AG20443 (cell line): ENCODE results near the gene NAA38.
"Not testable (repeated sequence)": the region's sequence is repeated elsewhere in the genome, so short reads cannot be mapped to it uniquely, and the experiment has no call there.

Experiments used
- DNase-seq: peaks from one replicate; pipeline ENCODE4 v3.0.0; 2012; ENCODE audit warnings: low spot score, mixed read lengths

NAA38 gene

DNA sequence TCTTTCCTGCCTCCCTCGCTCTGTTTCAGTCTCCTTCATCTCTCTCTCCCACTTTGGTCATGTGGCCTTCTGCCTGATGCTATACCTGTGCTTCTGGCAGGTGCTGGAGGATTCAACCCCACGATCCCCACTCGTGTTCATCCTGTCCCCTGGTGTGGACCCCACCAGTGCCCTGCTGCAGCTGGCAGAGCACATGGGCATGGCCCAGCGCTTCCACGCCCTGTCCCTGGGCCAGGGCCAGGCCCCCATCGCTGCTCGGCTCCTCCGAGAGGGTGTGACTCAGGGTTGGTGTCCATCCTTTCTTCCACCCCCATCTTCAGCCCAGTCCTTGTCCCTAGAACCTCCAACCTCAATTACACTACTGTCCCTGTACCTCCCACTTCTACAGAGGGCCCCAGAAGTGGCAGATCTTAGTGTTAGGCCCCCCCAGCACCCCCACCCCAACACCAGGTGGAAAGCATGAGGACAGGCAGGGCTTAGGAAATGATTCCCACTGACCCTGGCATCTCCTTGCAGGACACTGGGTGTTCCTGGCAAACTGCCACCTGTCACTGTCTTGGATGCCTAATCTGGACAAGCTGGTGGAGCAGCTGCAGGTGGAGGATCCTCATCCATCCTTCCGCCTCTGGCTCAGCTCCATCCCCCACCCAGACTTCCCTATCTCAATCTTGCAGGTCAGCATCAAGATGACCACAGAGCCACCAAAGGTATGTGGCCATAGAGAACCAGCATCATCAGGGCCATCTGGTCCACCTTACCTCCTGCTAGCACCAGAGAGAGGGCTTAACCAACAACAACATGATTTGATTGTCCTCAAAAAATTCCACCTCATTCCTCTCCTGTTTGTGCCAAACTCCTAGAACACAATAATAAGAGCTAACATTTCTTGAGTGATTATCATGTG is 33.1 kb downstream of the NAA38 start:
- no peak for DNase-seq

GRCh38 chr17:7823581-7824001 is 33.8 kb downstream of the NAA38 start:
- DNase-seq, result no peak

- DNase-seq, result no peak
These were observed 35.2 kb downstream of the NAA38 start for GRCh38 chr17:7822126-7822525.

GRCh38 chr17:7820231-7820630 is 37.1 kb downstream of the NAA38 start:
- no peak for DNase-seq

DNA sequence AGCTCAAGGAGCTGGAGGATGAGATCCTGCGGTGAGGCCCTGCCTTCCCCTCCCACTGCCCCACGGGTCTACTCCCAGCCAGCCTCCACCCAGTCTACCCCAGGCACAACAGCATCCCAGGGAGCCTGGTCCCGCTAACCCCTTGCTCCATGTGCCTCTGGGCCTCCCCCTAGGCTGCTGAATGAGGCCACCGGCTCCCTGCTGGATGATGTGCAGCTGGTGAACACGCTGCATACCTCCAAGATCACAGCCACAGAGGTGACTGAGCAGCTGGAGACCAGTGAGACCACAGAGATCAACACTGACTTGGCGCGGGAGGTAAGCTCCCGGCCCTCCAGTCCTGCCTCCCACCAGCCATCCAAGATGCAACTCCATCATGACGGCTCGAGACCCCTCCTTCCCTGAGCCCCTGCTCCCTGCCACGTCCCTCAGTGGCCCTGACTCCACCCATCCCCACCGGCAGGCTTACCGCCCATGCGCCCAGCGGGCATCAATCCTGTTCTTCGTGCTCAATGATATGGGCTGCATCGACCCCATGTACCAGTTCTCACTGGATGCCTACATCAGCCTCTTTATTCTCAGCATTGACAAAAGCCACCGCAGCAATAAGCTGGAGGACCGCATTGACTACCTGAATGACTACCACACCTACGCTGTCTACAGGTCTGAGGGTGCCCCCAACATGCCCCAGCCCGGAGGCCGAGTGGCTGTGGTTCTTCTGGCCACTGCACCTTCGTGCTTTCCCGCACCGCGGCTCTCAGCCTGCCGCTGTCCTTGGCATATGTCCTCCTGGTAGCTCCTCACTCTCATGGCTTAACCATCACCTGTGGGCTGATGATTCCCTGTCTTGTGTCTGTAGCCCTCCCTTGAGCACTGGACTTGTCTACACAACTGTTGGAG is 38.4 kb downstream of the NAA38 start:
- no peak for DNase-seq

GRCh38 chr17:7818026-7818425 is 39.3 kb downstream of the NAA38 start:
- no peak for DNase-seq

GRCh38 chr17:7817643-7817964 is 39.8 kb downstream of the NAA38 start:
- DNase-seq, result no peak

GRCh38 chr17:7816926-7817642 is 40.3 kb downstream of the NAA38 start:
- DNase-seq, result no peak

- DNase-seq, result no peak
These were observed 42.4 kb downstream of the NAA38 start for GRCh38 chr17:7814969-7815368.

GRCh38 chr17:7811251-7811650 is 46.1 kb downstream of the NAA38 start:
- DNase-seq, result no peak

DNA sequence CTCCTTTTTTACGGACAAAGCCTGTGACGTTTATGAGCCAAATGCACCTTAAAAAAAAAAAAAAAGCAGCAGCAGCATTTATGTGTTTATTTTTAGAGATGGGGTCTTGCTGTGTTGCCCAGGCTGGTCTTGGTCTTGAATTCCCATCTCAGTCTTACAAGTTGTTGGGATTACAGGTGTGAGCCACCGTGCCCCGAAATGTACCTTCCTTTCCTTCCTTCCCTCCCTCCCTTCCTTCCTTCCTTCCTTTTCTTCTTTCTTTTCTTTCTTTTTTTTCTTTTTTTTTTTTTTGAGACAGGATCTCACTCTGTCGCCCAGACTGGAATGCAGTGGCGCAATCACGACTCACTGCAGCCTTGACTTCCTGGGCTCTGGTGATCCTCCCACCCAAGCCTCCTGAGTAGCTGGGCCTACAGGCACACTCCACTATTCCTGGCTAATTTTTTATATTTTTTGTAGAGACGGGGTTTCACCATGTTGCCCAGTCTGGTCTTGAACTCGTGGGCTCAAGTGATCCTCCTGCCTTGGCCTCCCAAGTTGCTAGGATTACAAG is 47.5 kb downstream of the NAA38 start:
- DNase-seq, result not testable (repeated sequence)

GRCh38 chr17:7809086-7809790 is 48.1 kb downstream of the NAA38 start:
- DNase-seq, result no peak

- DNase-seq, result no peak
These were observed 50.2 kb downstream of the NAA38 start for GRCh38 chr17:7807206-7807605.
